Activated T-cell treated with anti-CD3 and anti-CD28 coated beads, Interleukin-2, amount 50 U/mL, for 24 hours (primary cell): ENCODE data around the gene DUSP1.

ENCODE experiments used
- DNase-seq: peaks from one replicate; pipeline ENCODE4 v3.0.0-alpha.2; 2020
- H3K27ac Mint-ChIP-seq: 2 replicates; pipeline ENCODE4 v1.8.0; 2020; ENCODE audit warnings: mild to moderate bottlenecking, mixed read lengths
- H3K27me3 Mint-ChIP-seq: 2 replicates; pipeline ENCODE4 v1.8.0; 2020; ENCODE audit warnings: mixed read lengths
- H3K36me3 Mint-ChIP-seq: 2 replicates; pipeline ENCODE4 v1.8.0; 2020; ENCODE audit warnings: low read depth, mixed read lengths
- H3K4me1 Mint-ChIP-seq: 2 replicates; pipeline ENCODE4 v1.8.0; 2020; ENCODE audit warnings: low read depth, mixed read lengths
- H3K4me3 Mint-ChIP-seq: 2 replicates; pipeline ENCODE4 v1.8.0; 2020; ENCODE audit warnings: mild to moderate bottlenecking, moderate library complexity, mixed read lengths
- H3K9me3 Mint-ChIP-seq: 2 replicates; pipeline ENCODE4 v1.8.0; 2020; ENCODE audit warnings: mixed read lengths

Gene DUSP1

GRCh38 chr5:172765766-172766286 lies 5.2 kb downstream of the DUSP1 start:
- DNase-seq = no peak
- Mint-ChIP-seq H3K4me3 (peak overlapping the region; percentile 80), H3K4me1 (peaks cover 54% of the 10 kb centered on the region), H3K27me3 (no peaks in the 10 kb centered on the region), H3K27ac (peak overlapping the region; percentile 95), H3K9me3 (no peaks in the 10 kb centered on the region), H3K36me3 (peaks cover 33% of the 10 kb centered on the region)

GRCh38 chr5:172764861-172765765 lies 5.9 kb downstream of the DUSP1 start:
- DNase-seq = peak; percentile 87
- Mint-ChIP-seq H3K27ac (peak overlapping the region; percentile 95), H3K4me3 (peak overlapping the region; percentile 80), H3K27me3 (no peaks in the 10 kb centered on the region), H3K9me3 (peaks cover 2% of the 10 kb centered on the region), H3K36me3 (peaks cover 31% of the 10 kb centered on the region), H3K4me1 (peaks cover 53% of the 10 kb centered on the region)

GRCh38 chr5:172763120-172763464 lies 7.9 kb downstream of the DUSP1 start:
- Mint-ChIP-seq H3K27me3 (no peaks in the 10 kb centered on the region), H3K4me1 (peaks cover 32% of the 10 kb centered on the region), H3K4me3 (no peak overlapping the region), H3K36me3 (peaks cover 10% of the 10 kb centered on the region), H3K27ac (no peak overlapping the region), H3K9me3 (peaks cover 9% of the 10 kb centered on the region)
- no peak for DNase-seq

- Mint-ChIP-seq H3K4me1 (peaks cover 27% of the 10 kb centered on the region), H3K9me3 (peaks cover 9% of the 10 kb centered on the region), H3K27me3 (no peaks in the 10 kb centered on the region), H3K4me3 (no peak overlapping the region), H3K27ac (no peak overlapping the region), H3K36me3 (peaks cover 4% of the 10 kb centered on the region)
- no peak for DNase-seq
Observed at GRCh38 chr5:172762214-172763119, 8.5 kb downstream of the DUSP1 start.

GRCh38 chr5:172760959-172761358 lies 10.0 kb downstream of the DUSP1 start:
- Mint-ChIP-seq H3K27me3 (no peaks in the 10 kb centered on the region), H3K4me1 (peaks cover 15% of the 10 kb centered on the region), H3K4me3 (no peak overlapping the region), H3K36me3 (no peaks in the 10 kb centered on the region), H3K27ac (no peak overlapping the region), H3K9me3 (peaks cover 9% of the 10 kb centered on the region)
- DNase-seq = no peak

- Mint-ChIP-seq H3K27me3 (no peaks in the 10 kb centered on the region), H3K4me3 (no peak overlapping the region), H3K9me3 (peaks cover 9% of the 10 kb centered on the region), H3K4me1 (peaks cover 7% of the 10 kb centered on the region), H3K36me3 (no peaks in the 10 kb centered on the region), H3K27ac (no peak overlapping the region)
- no peak for DNase-seq
Observed at GRCh38 chr5:172760136-172760535, 10.9 kb downstream of the DUSP1 start.

GRCh38 chr5:172758834-172759149 lies 12.2 kb downstream of the DUSP1 start:
- Mint-ChIP-seq H3K27me3 (no peaks in the 10 kb centered on the region), H3K4me1 (no peaks in the 10 kb centered on the region), H3K36me3 (no peaks in the 10 kb centered on the region), H3K9me3 (peaks cover 9% of the 10 kb centered on the region), H3K4me3 (no peak overlapping the region), H3K27ac (no peak overlapping the region)
- DNase-seq = no peak

- peak overlapping the region; percentile 37 for H3K27ac Mint-ChIP-seq
- no peak for DNase-seq
Observed at GRCh38 chr5:172758077-172758833, 12.7 kb downstream of the DUSP1 start.

GRCh38 chr5:172757394-172758010 lies 13.5 kb downstream of the DUSP1 start:
- H3K4me3 Mint-ChIP-seq = no peak overlapping the region
- H3K36me3 Mint-ChIP-seq = no peaks in the 10 kb centered on the region
- H3K4me1 Mint-ChIP-seq = no peaks in the 10 kb centered on the region
- peak overlapping the region; percentile 37 for H3K27ac Mint-ChIP-seq
- H3K27me3 Mint-ChIP-seq = no peaks in the 10 kb centered on the region
- DNase-seq = no peak
- peaks cover 9% of the 10 kb centered on the region for H3K9me3 Mint-ChIP-seq

More at GRCh38 chr5:172758077-172758833, 12.7 kb downstream of the DUSP1 start:
- no peaks in the 10 kb centered on the region for H3K36me3 Mint-ChIP-seq
- peaks cover 9% of the 10 kb centered on the region for H3K9me3 Mint-ChIP-seq
- H3K4me3 Mint-ChIP-seq = no peak overlapping the region
- no peaks in the 10 kb centered on the region for H3K4me1 Mint-ChIP-seq
- no peaks in the 10 kb centered on the region for H3K27me3 Mint-ChIP-seq

- H3K4me1 Mint-ChIP-seq = no peaks in the 10 kb centered on the region
- no peaks in the 10 kb centered on the region for H3K27me3 Mint-ChIP-seq
- peaks cover 9% of the 10 kb centered on the region for H3K9me3 Mint-ChIP-seq
- no peak overlapping the region for H3K4me3 Mint-ChIP-seq
- DNase-seq = no peak
- H3K36me3 Mint-ChIP-seq = no peaks in the 10 kb centered on the region
- H3K27ac Mint-ChIP-seq = no peak overlapping the region
Observed at GRCh38 chr5:172756764-172757393, 14.1 kb downstream of the DUSP1 start.

GRCh38 chr5:172754596-172755356 lies 16.2 kb downstream of the DUSP1 start:
- Mint-ChIP-seq H3K27ac (no peak overlapping the region), H3K4me1 (no peaks in the 10 kb centered on the region), H3K27me3 (no peaks in the 10 kb centered on the region), H3K36me3 (no peaks in the 10 kb centered on the region), H3K9me3 (peaks cover 3% of the 10 kb centered on the region), H3K4me3 (no peak overlapping the region)
- DNase-seq = no peak

- no peaks in the 10 kb centered on the region for H3K4me1 Mint-ChIP-seq
- no peak overlapping the region for H3K4me3 Mint-ChIP-seq
- H3K9me3 Mint-ChIP-seq = no peaks in the 10 kb centered on the region
- H3K27ac Mint-ChIP-seq = no peak overlapping the region
- H3K27me3 Mint-ChIP-seq = no peaks in the 10 kb centered on the region
- no peak for DNase-seq
- H3K36me3 Mint-ChIP-seq = no peaks in the 10 kb centered on the region
Observed at GRCh38 chr5:172753101-172753500, 17.9 kb downstream of the DUSP1 start.
